DND-41 (cell line): ENCODE measurements around the gene TSPAN8.

Source experiments
- ATAC-seq: fragments of 200-7000 bp; cut with Tn5 transposase; 3 replicates; pipeline ENCODE4 v1.9.1; 2021; ENCODE audit warnings: low read depth; ENCODE audit not compliant: insufficient read depth
- DNase-seq: peaks from one replicate; pipeline ENCODE4 v3.0.0-alpha.2; 2020
- H2AFZ ChIP-seq: 2 replicates; pipeline ENCODE4 v1.6.0; 2012; ENCODE audit warnings: low read depth, low read length
- H3K27ac ChIP-seq: 2 replicates; pipeline ENCODE4 v1.5.1; 2012; ENCODE audit warnings: low read length, inconsistent platforms
- H3K27me3 ChIP-seq: fragments of 200-600 bp; sonication (generic); 2 replicates; pipeline ENCODE4 v1.6.0; 2012; ENCODE audit warnings: low read length, mild to moderate bottlenecking, inconsistent platforms; ENCODE audit not compliant: insufficient read depth, poor library complexity
- H3K36me3 ChIP-seq: 2 replicates; pipeline ENCODE4 v1.5.1; 2012; ENCODE audit warnings: low read length, inconsistent platforms; ENCODE audit not compliant: insufficient read depth
- H3K4me1 ChIP-seq: 2 replicates; pipeline ENCODE4 v1.5.1; 2012; ENCODE audit warnings: mild to moderate bottlenecking, low read length; ENCODE audit not compliant: insufficient read depth
- H3K4me2 ChIP-seq: 2 replicates; pipeline ENCODE4 v1.6.0; 2012; ENCODE audit warnings: mild to moderate bottlenecking, moderate library complexity, low read length, inconsistent platforms; ENCODE audit not compliant: insufficient read depth
- H3K4me3 ChIP-seq, 2 experiments: fragments of 200-600 bp in 1 of 2; shearing (Covaris generic) in 1 of 2; 2 replicates each; pipeline ENCODE4 v1.5.1; 2012 to 2016; ENCODE audit warnings: inconsistent platforms in 2 of 2, low read length in 2 of 2, mild to moderate bottlenecking in 2 of 2, low read depth in 1 of 2, moderate library complexity in 1 of 2
- H3K79me2 ChIP-seq: 2 replicates; pipeline ENCODE4 v1.6.0; 2012; ENCODE audit warnings: low read length, inconsistent platforms; ENCODE audit not compliant: insufficient read depth
- H3K9ac ChIP-seq: 2 replicates; pipeline ENCODE4 v1.6.0; 2012; ENCODE audit warnings: low read depth, mild to moderate bottlenecking, inconsistent platforms, low read length, moderate library complexity
- H3K9me3 ChIP-seq: 2 replicates; pipeline ENCODE4 v1.5.1; 2012; ENCODE audit warnings: low read length, moderate library complexity, mild to moderate bottlenecking, inconsistent platforms; ENCODE audit not compliant: insufficient read depth, severe bottlenecking
- H4K20me1 ChIP-seq: 2 replicates; pipeline ENCODE4 v1.6.0; 2012; ENCODE audit warnings: low read length; ENCODE audit not compliant: insufficient read depth
- EZH2 ChIP-seq: IDR thresholded peaks from 3 replicates; pipeline ENCODE4 v1.6.1; 2012; ENCODE audit warnings: borderline replicate concordance, low read depth, mild to moderate bottlenecking, moderate library complexity, low read length, inconsistent platforms; ENCODE audit not compliant: severe bottlenecking
- TF ChIP-seq, protein P1 (sequence below): IDR thresholded peaks from 2 replicates; pipeline ENCODE4 v1.5.1; 2012; ENCODE audit warnings: borderline replicate concordance, low read length, moderate library complexity, mild to moderate bottlenecking; ENCODE audit not compliant: poor library complexity, severe bottlenecking; ENCODE audit errors: extremely low read depth

Gene TSPAN8

GRCh38 chr12:71157601-71158233 is at the start of gene TSPAN8:
TSPAN8 (minus strand) TSS chr12:71157999; CDS start chr12:71157678, 321 bp downstream.
- no peaks in the 10 kb centered on the region for H3K9me3 ChIP-seq
- no peaks in the 10 kb centered on the region for H3K4me1 ChIP-seq
- no peak within 1 kb of the TSS for H3K27ac ChIP-seq
- ATAC-seq (no peak), DNase-seq (no peak)
- H3K36me3 ChIP-seq = no peaks in the 10 kb centered on the region
- no peak within 1 kb of the TSS for H3K4me3 ChIP-seq
- TF ChIP-seq, protein P1, sequence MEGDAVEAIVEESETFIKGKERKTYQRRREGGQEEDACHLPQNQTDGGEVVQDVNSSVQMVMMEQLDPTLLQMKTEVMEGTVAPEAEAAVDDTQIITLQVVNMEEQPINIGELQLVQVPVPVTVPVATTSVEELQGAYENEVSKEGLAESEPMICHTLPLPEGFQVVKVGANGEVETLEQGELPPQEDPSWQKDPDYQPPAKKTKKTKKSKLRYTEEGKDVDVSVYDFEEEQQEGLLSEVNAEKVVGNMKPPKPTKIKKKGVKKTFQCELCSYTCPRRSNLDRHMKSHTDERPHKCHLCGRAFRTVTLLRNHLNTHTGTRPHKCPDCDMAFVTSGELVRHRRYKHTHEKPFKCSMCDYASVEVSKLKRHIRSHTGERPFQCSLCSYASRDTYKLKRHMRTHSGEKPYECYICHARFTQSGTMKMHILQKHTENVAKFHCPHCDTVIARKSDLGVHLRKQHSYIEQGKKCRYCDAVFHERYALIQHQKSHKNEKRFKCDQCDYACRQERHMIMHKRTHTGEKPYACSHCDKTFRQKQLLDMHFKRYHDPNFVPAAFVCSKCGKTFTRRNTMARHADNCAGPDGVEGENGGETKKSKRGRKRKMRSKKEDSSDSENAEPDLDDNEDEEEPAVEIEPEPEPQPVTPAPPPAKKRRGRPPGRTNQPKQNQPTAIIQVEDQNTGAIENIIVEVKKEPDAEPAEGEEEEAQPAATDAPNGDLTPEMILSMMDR = no peak
- no peak for TF ChIP-seq EZH2
- no peaks in the 10 kb centered on the region for H3K79me2 ChIP-seq
- H2AFZ ChIP-seq = no peak within 1 kb of the TSS
- no peak within 1 kb of the TSS for H3K9ac ChIP-seq
- H4K20me1 ChIP-seq = no peaks in the 10 kb centered on the region
- H3K27me3 ChIP-seq = no peaks in the 10 kb centered on the region
- H3K4me2 ChIP-seq = no peak within 1 kb of the TSS

- Histone ChIP-seq H3K27me3 (no peaks in the 10 kb centered on the region), H3K4me2 (no peak overlapping the region), H3K9ac (no peak overlapping the region), H3K9me3 (no peaks in the 10 kb centered on the region), H2AFZ (no peak overlapping the region), H3K79me2 (no peaks in the 10 kb centered on the region), H3K27ac (no peak overlapping the region), H3K36me3 (no peaks in the 10 kb centered on the region), H3K4me3 (no peak overlapping the region), H3K4me1 (no peaks in the 10 kb centered on the region), H4K20me1 (no peaks in the 10 kb centered on the region)
- DNase-seq (no peak), ATAC-seq (no peak)
- TF ChIP-seq, protein P1 = no peak
- TF ChIP-seq EZH2 = no peak
Measured at GRCh38 chr12:71201136-71201679, 43.4 kb upstream of the TSPAN8 start.

DNA sequence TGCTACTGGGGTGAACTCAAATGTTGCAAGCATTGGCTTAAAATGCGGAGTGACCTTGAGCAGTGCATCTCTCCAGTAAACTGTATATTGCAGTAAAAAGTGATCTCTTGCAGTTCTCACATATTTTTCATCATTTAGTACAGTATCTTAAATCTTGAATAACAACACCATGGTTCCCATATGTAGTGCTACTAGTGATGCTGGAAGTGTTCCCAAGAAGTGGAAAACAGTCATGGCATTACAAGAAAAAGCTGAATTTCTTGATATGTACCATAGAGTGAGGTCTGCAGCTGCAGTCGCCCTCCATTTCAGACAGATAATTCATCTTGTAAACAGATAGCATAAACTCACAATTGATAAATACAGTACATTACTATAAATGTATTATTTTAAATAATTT is 42.9 kb upstream of the TSPAN8 start:
- DNase-seq (no peak), ATAC-seq (no peak)
- H4K20me1 ChIP-seq = no peaks in the 10 kb centered on the region
- H3K4me2 ChIP-seq = no peak overlapping the region
- H3K4me3 ChIP-seq = no peak overlapping the region
- H3K9ac ChIP-seq = no peak overlapping the region
- no peak overlapping the region for H3K27ac ChIP-seq
- H3K27me3 ChIP-seq = no peaks in the 10 kb centered on the region
- no peaks in the 10 kb centered on the region for H3K9me3 ChIP-seq
- H3K36me3 ChIP-seq = no peaks in the 10 kb centered on the region
- no peaks in the 10 kb centered on the region for H3K4me1 ChIP-seq
- TF ChIP-seq EZH2 = no peak
- TF ChIP-seq, protein P1 = no peak
- H2AFZ ChIP-seq = no peak overlapping the region
- no peaks in the 10 kb centered on the region for H3K79me2 ChIP-seq
